IPS-18a (cell line): Measurements from ENCODE around the gene MMD.
"Not testable (repeated sequence)": the region's sequence is repeated elsewhere in the genome, so short reads cannot be mapped to it uniquely, and the experiment has no call there.

Source experiments
- H3K27ac ChIP-seq: one replicate; pipeline ENCODE4 v1.5.1; 2013; ENCODE audit warnings: low read length
- H3K27me3 ChIP-seq: one replicate; pipeline ENCODE4 v1.6.1; 2013; ENCODE audit warnings: mild to moderate bottlenecking, low read length; ENCODE audit not compliant: control insufficient read depth, insufficient read depth
- H3K36me3 ChIP-seq: one replicate; pipeline ENCODE4 v1.6.1; 2013; ENCODE audit warnings: low read depth, low read length; ENCODE audit not compliant: control insufficient read depth
- H3K4me1 ChIP-seq: one replicate; pipeline ENCODE4 v1.6.1; 2013; ENCODE audit warnings: low read depth, low read length; ENCODE audit not compliant: control insufficient read depth
- H3K4me3 ChIP-seq: one replicate; pipeline ENCODE4 v1.5.1; 2013; ENCODE audit warnings: low read length
- H3K9ac ChIP-seq: one replicate; pipeline ENCODE4 v1.6.1; 2013; ENCODE audit warnings: mild to moderate bottlenecking, low read length, moderate library complexity
- H3K9me3 ChIP-seq: one replicate; pipeline ENCODE4 v1.6.1; 2013; ENCODE audit warnings: low read depth, low read length; ENCODE audit not compliant: control insufficient read depth

The MMD gene

DNA sequence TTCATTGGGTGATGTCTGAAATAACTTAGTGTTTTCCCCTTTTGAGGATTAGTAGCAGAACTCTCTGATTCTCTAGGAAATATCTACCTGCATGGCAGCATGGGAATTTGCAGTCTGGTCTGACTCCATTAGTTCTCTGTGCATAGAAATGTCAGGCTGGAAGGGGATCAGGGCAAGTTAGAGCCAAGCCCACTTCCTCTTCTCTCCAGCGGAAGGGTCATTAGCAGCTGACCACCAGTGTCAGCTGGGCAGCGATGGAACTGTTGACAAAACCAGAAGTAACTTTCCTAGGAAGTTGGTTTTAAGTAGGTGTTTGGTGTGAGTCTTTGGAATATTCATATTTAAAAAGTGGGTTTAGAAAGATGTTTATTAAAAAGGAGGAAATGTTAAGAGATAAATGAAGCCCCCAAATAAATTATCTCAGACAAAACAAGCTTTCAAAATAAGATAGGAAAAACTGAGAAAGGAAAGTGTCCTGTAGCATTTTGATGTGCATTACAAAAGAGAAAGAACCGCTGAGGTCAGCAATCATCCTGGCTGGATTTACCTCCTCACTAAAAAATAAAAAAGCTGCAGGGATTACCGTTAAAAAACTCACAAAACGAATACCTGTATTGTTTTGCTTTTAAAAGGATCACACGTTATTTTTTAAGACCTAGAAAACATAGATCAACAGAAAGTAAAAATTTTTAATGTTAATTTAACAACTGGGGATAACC is 32.4 kb upstream of the MMD start:
- Histone ChIP-seq H3K27me3 (no peaks in the 10 kb centered on the region), H3K9ac (no peak overlapping the region), H3K4me3 (peak overlapping the region; percentile 10), H3K9me3 (no peaks in the 10 kb centered on the region), H3K4me1 (peaks cover 22% of the 10 kb centered on the region), H3K27ac (peak overlapping the region; percentile 52), H3K36me3 (no peaks in the 10 kb centered on the region)

DNA sequence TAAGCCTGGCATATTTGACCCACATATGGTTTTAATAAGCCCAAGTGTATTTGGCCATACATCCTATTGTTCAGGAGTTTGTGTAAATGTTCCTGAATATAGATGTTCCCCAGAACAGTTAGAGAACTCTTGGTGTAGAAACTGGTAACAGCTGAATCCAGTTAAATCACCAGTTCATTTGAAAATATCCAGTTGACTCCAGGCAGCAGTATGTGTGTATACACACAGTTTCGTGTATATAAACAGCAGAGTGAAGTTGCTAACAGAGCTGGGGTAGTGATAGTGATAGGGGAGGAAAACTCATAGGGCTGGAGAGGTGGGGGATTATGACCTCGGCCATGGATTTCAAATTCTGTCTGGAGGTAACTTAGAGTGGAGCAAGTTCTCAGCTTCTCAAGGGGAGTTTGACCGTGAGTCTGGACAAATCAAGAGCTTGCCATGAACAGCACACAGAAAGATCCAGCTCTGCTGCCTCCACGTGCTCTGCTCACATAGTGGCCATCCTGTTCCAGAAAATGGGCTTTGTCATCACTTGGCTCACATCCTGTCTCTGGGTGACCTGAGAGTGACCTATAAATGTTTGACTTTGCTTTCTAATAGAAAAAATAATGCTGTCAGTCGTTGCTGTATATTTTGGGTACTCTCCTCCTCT is 30.6 kb upstream of the MMD start:
- no peaks in the 10 kb centered on the region for H3K27me3 ChIP-seq
- H3K4me3 ChIP-seq: no peak overlapping the region
- peaks cover 17% of the 10 kb centered on the region for H3K4me1 ChIP-seq
- no peaks in the 10 kb centered on the region for H3K36me3 ChIP-seq
- H3K9me3 ChIP-seq: no peaks in the 10 kb centered on the region
- H3K9ac ChIP-seq: no peak overlapping the region
- H3K27ac ChIP-seq: no peak overlapping the region

DNA sequence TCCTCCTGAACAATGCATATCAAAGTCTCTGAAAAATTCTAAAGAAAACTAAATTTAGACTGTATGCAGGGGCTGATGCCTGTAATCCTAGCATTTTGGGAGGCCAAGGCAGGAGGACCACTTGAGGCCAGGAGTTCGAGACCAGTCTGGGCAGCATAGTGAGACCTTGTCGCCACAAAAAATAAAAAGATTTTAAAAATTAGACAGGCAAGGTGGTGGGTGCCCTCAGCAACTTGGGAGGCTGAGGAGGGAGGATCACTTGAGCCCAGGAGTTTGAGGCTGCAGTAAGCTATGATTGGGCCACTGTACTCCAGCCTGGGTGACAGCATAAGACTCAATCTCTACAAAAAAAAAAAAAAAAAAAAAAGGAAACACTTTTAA is 30.1 kb upstream of the MMD start:
- Histone ChIP-seq H3K27ac (no peak overlapping the region), H3K36me3 (no peaks in the 10 kb centered on the region), H3K4me3 (no peak overlapping the region), H3K4me1 (peaks cover 17% of the 10 kb centered on the region), H3K27me3 (no peaks in the 10 kb centered on the region), H3K9ac (no peak overlapping the region), H3K9me3 (no peaks in the 10 kb centered on the region)

DNA sequence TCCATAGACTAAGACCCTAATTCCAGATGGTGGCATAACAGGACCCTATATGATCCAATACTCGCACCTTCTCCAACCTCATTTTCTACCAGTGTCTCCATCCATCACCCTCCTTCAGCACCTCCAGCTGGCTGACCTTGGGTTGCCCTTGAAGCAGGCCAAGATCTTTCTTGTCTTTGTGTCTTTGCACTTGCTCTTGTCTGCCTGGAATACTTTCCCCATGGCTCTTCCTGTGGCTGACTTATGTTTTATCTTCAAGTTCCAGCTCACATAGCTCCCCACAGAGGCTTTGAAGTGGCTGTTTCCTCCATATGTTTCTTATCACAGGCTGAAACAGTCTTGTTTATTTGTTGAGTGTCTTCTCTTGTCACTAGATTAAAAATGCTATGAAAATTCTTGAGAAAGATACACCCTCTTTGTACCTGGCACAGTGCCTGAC is 29.6 kb upstream of the MMD start:
- H3K4me3 ChIP-seq: no peak overlapping the region
- H3K27me3 ChIP-seq: no peaks in the 10 kb centered on the region
- H3K27ac ChIP-seq: no peak overlapping the region
- no peak overlapping the region for H3K9ac ChIP-seq
- peaks cover 17% of the 10 kb centered on the region for H3K4me1 ChIP-seq
- H3K36me3 ChIP-seq: no peaks in the 10 kb centered on the region
- H3K9me3 ChIP-seq: no peaks in the 10 kb centered on the region

DNA sequence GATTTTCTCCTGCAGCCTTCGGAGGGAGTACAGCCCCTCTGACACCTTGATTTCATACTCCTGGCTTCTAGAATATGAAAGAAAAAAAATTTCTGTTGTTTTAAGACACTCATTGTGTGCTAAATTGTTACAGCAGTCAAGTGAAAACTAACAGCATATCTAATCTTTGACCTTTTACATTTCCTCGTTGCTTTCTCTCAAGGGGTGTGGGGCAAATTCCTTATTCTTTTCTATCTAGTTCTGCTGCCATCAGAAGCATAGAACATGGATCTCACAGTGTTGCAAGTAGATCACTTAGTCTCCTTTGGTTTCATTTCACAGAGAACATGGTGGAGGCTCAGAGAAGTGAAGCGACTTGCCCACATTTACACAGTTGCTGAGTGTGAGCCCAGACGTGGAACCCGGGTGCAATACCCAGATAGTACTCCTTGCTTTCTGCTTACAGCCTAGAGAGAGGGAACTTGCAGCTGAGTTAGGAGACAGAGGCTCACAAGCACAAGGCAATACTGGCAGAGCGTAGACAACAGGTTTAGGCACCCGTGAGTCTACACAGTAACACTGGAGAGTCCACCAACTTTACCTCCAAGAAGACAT is 28.7 kb upstream of the MMD start:
- Histone ChIP-seq H3K36me3 (no peaks in the 10 kb centered on the region), H3K9ac (no peak overlapping the region), H3K27ac (no peak overlapping the region), H3K9me3 (no peaks in the 10 kb centered on the region), H3K4me1 (peaks cover 17% of the 10 kb centered on the region), H3K4me3 (no peak overlapping the region), H3K27me3 (no peaks in the 10 kb centered on the region)

DNA sequence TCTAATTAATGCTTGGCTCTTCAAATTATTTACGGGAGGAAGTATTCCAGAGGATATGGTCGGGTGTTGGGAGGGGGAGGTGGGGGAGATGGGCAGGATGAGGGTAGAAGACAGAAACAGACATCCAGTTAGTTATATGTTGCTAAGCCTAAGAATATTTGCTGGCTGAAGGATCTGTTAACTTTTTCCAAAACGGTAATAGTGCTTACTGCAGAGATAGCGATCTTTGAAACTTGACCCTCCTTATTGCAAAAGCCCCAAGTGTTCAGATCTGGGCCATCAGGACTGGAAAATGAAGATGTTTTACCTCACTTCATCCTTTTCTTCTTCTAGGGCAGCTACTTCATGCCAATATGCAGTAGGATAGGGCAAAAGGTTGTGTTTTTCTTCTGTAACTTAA is 27.0 kb upstream of the MMD start:
- no peak overlapping the region for H3K27ac ChIP-seq
- no peaks in the 10 kb centered on the region for H3K9me3 ChIP-seq
- H3K27me3 ChIP-seq: no peaks in the 10 kb centered on the region
- no peak overlapping the region for H3K4me3 ChIP-seq
- no peak overlapping the region for H3K9ac ChIP-seq
- H3K36me3 ChIP-seq: no peaks in the 10 kb centered on the region
- H3K4me1 ChIP-seq: peaks cover 12% of the 10 kb centered on the region

DNA sequence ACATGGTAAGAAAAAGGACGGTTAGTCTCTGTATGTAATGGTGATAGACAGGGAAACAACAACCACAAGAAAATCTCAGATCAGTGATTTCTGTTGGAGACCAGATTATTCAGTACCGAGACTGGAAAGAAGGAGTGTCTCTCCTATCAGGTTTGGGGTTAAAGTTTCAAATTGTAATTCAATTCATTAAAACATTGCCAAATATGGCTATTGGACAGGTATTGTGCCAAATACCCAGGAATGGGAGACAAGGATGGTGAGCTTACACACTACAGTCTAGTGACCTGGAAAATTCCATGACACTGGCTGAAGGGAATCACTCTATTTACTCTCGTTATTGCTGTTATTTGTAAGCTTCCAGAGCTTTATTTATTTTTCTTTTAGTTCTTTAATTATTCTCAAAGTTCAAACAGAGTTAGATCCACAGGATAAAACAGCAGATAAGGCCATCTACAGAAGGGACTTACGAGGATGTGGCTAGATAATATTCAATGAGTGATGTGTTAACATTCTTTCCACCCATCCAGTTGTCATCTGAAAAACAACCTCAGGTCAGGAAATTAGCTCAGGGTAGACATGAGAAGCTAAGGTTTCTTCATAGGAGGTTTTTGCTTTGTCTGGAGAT is 25.1 kb upstream of the MMD start:
- Histone ChIP-seq H3K9me3 (no peaks in the 10 kb centered on the region), H3K4me1 (peaks cover 9% of the 10 kb centered on the region), H3K27me3 (no peaks in the 10 kb centered on the region), H3K9ac (no peak overlapping the region), H3K4me3 (no peak overlapping the region), H3K36me3 (no peaks in the 10 kb centered on the region), H3K27ac (no peak overlapping the region)

DNA sequence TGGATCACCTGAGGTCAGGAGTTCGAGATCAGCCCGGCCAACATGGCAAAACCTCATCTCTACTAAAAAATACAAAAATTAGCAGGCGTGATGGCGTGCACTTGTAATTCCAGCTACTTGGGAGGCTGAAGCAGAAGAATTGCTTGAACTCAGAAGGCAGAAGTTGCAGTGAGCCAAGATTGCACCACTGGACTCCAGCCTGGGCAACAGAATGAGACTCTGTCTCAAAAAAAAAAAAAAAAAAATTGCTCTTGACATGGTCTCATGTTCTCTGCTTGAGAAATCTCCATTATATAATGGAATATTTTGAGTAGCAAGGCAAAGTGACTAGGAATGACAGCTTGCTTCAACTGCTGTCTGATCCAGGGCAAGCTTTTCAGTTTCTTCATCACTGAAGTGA is 24.4 kb upstream of the MMD start:
- not testable (repeated sequence) for H3K4me3 ChIP-seq, H3K27ac ChIP-seq, H3K9ac ChIP-seq, H3K9me3 ChIP-seq, H3K4me1 ChIP-seq, H3K36me3 ChIP-seq, H3K27me3 ChIP-seq

DNA sequence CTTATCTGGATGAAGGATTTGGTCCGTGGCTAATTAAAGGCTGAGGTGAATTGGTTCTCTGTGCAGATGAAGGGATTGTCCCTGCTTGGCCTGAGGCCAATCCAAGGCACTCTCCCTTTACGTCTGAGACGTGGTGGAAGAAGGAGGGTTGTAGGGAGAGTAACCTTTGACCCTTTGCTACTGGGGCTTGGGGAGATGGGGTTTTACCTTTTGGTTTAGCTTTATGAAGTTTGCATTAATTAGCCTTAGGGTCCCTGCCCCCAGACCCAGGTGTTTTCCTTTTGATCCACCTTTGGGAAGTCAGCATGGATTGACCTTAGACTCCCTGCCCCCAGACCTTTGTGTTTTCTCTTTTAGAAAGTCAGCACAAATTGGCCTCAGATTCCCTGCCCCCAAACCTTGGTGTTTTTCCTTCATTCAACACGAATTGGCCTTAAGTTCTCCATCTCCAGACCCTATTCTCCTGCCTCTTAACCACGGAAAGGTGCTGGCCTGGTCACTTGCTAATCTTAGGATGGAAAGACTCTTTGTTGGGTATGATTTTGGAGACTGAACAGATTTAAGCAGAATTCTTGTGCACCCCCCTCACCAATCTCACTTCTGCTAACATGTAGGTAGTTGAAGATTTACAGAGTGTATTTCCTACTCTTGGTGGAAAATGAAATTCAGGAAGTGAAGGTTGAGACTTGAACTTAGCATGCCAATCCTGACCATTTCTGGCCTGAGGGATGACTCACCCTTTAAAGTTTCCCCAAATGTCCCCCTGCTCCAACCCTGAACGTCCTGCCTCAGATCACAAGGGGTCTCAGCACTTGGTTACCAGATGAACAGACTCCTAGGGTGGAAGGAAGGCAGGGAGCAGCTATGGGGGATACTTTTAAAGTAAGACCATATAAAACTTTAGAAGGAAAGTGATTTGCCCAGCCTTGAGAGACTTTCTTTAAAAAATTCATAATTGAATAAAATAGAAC is 23.1 kb upstream of the MMD start:
- no peak overlapping the region for H3K9ac ChIP-seq
- no peaks in the 10 kb centered on the region for H3K27me3 ChIP-seq
- H3K36me3 ChIP-seq: no peaks in the 10 kb centered on the region
- peaks cover 9% of the 10 kb centered on the region for H3K4me1 ChIP-seq
- H3K9me3 ChIP-seq: no peaks in the 10 kb centered on the region
- no peak overlapping the region for H3K27ac ChIP-seq
- no peak overlapping the region for H3K4me3 ChIP-seq

DNA sequence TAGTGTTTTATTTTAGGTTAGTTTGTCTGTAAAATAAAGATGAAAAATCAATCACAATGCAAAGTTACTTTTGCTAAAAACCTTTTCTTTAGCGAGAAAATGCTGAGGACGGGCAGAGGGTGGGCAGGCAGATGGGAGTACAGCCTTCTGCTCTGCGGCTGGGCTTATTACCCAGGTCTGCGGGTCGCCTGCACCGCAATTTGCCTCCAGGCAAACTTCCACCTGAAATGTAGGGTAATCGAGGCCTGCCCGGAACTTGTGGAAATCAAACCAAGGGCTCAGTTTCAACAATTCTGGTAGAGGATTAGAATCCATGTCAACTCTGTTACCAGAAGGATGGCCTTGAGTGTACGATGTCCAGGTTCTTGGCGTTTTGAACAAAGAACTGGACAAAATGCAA is 22.3 kb upstream of the MMD start:
- Histone ChIP-seq H3K9me3 (no peaks in the 10 kb centered on the region), H3K36me3 (no peaks in the 10 kb centered on the region), H3K27me3 (no peaks in the 10 kb centered on the region), H3K4me1 (peaks cover 9% of the 10 kb centered on the region), H3K9ac (no peak overlapping the region), H3K4me3 (no peak overlapping the region), H3K27ac (no peak overlapping the region)
